Keratinocyte (primary cell): Measurements from ENCODE around the gene NEXN. TPM values are rescaled to one million over a fixed set of nuclear protein-coding genes. Genes with fewer than 3 reads are reported as not detected.

ENCODE experiments used
- DNase-seq: peaks from one replicate; pipeline ENCODE4 v3.0.0-alpha.2; 2011; ENCODE audit warnings: low read depth, missing footprints, low spot score
- FAIRE-seq: peaks from 2 replicates; lab custom pipeline; 2011; peaks lifted over from hg19 to GRCh38; lab: Jason Lieb, UNC
- H2AFZ ChIP-seq: 2 replicates; pipeline ENCODE4 v1.6.0; 2012; ENCODE audit warnings: low read length, control low read depth, inconsistent platforms; ENCODE audit not compliant: control insufficient read depth
- H3K27ac ChIP-seq: 2 replicates; pipeline ENCODE4 v1.5.1; 2011; ENCODE audit warnings: low read length; ENCODE audit not compliant: control insufficient read depth, insufficient read depth
- H3K27me3 ChIP-seq: 3 replicates; pipeline ENCODE4 v1.6.0; 2011; ENCODE audit warnings: low read length; ENCODE audit not compliant: control insufficient read depth, insufficient read depth; ENCODE audit errors: extremely low read depth
- H3K36me3 ChIP-seq, 2 experiments: 2 replicates in 1 of 2; 3 replicates in 1 of 2; pipeline ENCODE4 v1.5.1; 2011; ENCODE audit warnings: low read length in 2 of 2, mild to moderate bottlenecking in 1 of 2; ENCODE audit not compliant: control insufficient read depth in 2 of 2, insufficient read depth in 2 of 2; ENCODE audit errors: extremely low read depth in 1 of 2
- H3K4me1 ChIP-seq: 3 replicates; pipeline ENCODE4 v1.5.1; 2011; ENCODE audit warnings: low read length; ENCODE audit not compliant: control insufficient read depth, insufficient read depth; ENCODE audit errors: extremely low read depth
- H3K4me2 ChIP-seq: 3 replicates; pipeline ENCODE4 v1.6.0; 2011; ENCODE audit warnings: low read depth, low read length; ENCODE audit not compliant: control insufficient read depth, insufficient read depth; ENCODE audit errors: extremely low read depth
- H3K4me3 ChIP-seq, 3 experiments: fragments of 200-600 bp in 1 of 3; sonication (generic) in 1 of 3; 2 replicates in 2 of 3; 3 replicates in 1 of 3; pipeline ENCODE4 v1.5.1; 2011 to 2016; ENCODE audit warnings: low read length in 3 of 3, mild to moderate bottlenecking in 3 of 3, control low read depth in 2 of 3, inconsistent platforms in 1 of 3, low read depth in 1 of 3, mixed read lengths in 1 of 3, mixed run types in 1 of 3, moderate library complexity in 1 of 3; ENCODE audit not compliant: control insufficient read depth in 2 of 3, insufficient read depth in 2 of 3; ENCODE audit errors: extremely low read depth in 1 of 3
- H3K79me2 ChIP-seq: 2 replicates; pipeline ENCODE4 v1.6.0; 2012; ENCODE audit warnings: low read length; ENCODE audit not compliant: control insufficient read depth, insufficient read depth
- H3K9ac ChIP-seq: 3 replicates; pipeline ENCODE4 v1.6.0; 2011; ENCODE audit warnings: low read length; ENCODE audit not compliant: control insufficient read depth, insufficient read depth; ENCODE audit errors: extremely low read depth
- H3K9me1 ChIP-seq: 3 replicates; pipeline ENCODE4 v1.6.0; 2011; ENCODE audit warnings: low read length; ENCODE audit not compliant: control insufficient read depth, insufficient read depth; ENCODE audit errors: extremely low read depth
- H3K9me3 ChIP-seq: 2 replicates; pipeline ENCODE4 v1.5.1; 2012; ENCODE audit warnings: low read depth, low read length; ENCODE audit not compliant: control insufficient read depth
- H4K20me1 ChIP-seq: 3 replicates; pipeline ENCODE4 v1.6.0; 2011; ENCODE audit warnings: low read length; ENCODE audit not compliant: control insufficient read depth, insufficient read depth; ENCODE audit errors: extremely low read depth
- EZH2 ChIP-seq: IDR thresholded peaks from one replicate; pipeline ENCODE4 v1.6.1; 2012; ENCODE audit warnings: inconsistent platforms, mild to moderate bottlenecking, low read length, moderate library complexity
- dilution Hi-C: fragments of 300-500 bp; cut with MboI; formaldehyde crosslinking; loops from one replicate; pipeline ENCODE4 v1.7.0; 2020; ENCODE audit warnings: low sequenced_read_pairs; ENCODE audit not compliant: extremely low pct_ligation_motif_present
- polyA plus RNA-seq, 5 experiments: library from polyadenylated mRNA; depleted of rRNA in 3 of 5; stranded (reverse) in 3 of 5; stranded (forward) in 1 of 5; unstranded in 1 of 5; fragments of >200 nt; gene quantifications; 1 replicate in 1 of 5; 2 replicates in 3 of 5; 3 replicates in 1 of 5; pipeline versions ENCODE4 v1.2.1 to v1.2.3, GENCODE V29; 2011 to 2012; ENCODE audit warnings: missing spikeins in 2 of 5, low read depth in 1 of 5, low replicate concordance in 1 of 5
- TF ChIP-seq, protein P1 (sequence below), 3 experiments: IDR thresholded peaks in 1 of 3; conservative IDR thresholded peaks in 1 of 3; optimal IDR thresholded peaks in 1 of 3; 2 replicates in 2 of 3; 3 replicates in 1 of 3; pipeline versions ENCODE3 to v1.5.1; 2011; ENCODE audit warnings: low read length in 3 of 3, mild to moderate bottlenecking in 3 of 3, moderate library complexity in 2 of 3, control low read depth in 1 of 3, inconsistent platforms in 1 of 3; ENCODE audit not compliant: insufficient read depth in 2 of 3; ENCODE audit errors: extremely low read depth in 1 of 3

NEXN gene
- polyA plus RNA-seq, 1 donor (not counting 4 experiments of a cell fraction or from before 2014, with no cell fraction given) = 2.3 TPM

DNA sequence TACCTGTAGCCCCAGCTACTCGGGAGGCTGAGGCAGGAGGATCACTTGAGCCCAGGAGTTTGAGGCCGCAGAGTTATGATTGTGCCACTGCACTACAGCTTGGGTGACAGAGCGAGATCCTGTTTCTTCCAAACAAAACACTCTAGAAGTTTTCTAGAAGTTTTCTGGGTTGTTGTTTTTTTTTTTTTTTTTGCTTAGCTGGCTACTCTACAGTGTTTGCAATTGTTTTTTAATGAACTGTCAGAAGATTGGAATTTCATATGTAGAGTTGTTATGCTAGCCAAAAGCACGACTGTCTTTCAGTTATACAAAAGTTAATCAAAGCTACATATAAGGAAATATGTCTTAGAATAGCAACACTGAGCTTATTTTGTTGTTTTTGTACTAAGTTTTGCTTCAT is 30.9 kb upstream of the NEXN start:
- no peak overlapping the region for H3K27ac ChIP-seq
- H3K9me3 ChIP-seq = no peaks in the 10 kb centered on the region
- no peak overlapping the region for H3K4me2 ChIP-seq
- DNase-seq (no peak), FAIRE-seq (no peak)
- dilution Hi-C loops = no loop called here
- no peak overlapping the region for H3K4me3 ChIP-seq
- no peak overlapping the region for H2AFZ ChIP-seq
- no peaks in the 10 kb centered on the region for H3K27me3 ChIP-seq
- no peak overlapping the region for H3K9ac ChIP-seq
- H4K20me1 ChIP-seq = no peaks in the 10 kb centered on the region
- H3K4me1 ChIP-seq = no peaks in the 10 kb centered on the region
- peaks cover 2% of the 10 kb centered on the region for H3K79me2 ChIP-seq
- no peak for TF ChIP-seq EZH2
- TF ChIP-seq, protein P1, sequence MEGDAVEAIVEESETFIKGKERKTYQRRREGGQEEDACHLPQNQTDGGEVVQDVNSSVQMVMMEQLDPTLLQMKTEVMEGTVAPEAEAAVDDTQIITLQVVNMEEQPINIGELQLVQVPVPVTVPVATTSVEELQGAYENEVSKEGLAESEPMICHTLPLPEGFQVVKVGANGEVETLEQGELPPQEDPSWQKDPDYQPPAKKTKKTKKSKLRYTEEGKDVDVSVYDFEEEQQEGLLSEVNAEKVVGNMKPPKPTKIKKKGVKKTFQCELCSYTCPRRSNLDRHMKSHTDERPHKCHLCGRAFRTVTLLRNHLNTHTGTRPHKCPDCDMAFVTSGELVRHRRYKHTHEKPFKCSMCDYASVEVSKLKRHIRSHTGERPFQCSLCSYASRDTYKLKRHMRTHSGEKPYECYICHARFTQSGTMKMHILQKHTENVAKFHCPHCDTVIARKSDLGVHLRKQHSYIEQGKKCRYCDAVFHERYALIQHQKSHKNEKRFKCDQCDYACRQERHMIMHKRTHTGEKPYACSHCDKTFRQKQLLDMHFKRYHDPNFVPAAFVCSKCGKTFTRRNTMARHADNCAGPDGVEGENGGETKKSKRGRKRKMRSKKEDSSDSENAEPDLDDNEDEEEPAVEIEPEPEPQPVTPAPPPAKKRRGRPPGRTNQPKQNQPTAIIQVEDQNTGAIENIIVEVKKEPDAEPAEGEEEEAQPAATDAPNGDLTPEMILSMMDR (optimal IDR thresholded peaks at IDR 0.05 in 1 of 3, IDR thresholded peaks at IDR 0.05 in 1 of 3, conservative IDR thresholded peaks at IDR 0.05 in 1 of 3; ENCODE audit: extremely low read depth in 1 of 3, insufficient read depth in 2 of 3, low read length in 3 of 3) = no peak
- no peaks in the 10 kb centered on the region for H3K9me1 ChIP-seq
- peaks cover 0 to 5% of the 10 kb centered on the region in 2 experiments for H3K36me3 ChIP-seq

DNA sequence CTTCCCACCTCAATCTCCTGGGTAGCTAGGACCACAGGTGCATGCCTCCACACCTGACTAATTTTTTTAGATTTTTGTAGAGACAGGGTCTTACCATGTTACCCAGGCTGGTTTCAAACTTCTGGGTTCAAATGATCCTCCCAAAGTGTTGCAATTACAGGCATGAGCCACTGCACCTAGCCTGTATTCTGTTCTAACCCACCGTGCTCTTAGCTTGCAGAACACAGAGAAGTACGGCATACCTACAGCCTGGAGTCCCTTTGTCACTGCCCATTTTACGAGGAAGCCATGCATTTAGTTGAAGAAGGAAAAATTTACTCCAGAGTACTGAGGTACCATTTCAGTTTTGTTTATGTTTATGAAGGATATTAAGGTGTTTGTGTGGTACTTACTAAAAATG is 29.7 kb upstream of the NEXN start:
- peaks cover 0 to 3% of the 10 kb centered on the region in 2 experiments for H3K36me3 ChIP-seq
- H3K9me3 ChIP-seq = no peaks in the 10 kb centered on the region
- no peak overlapping the region for H3K27ac ChIP-seq
- no peak overlapping the region for H3K9ac ChIP-seq
- no peak for TF ChIP-seq EZH2
- TF ChIP-seq, protein P1 (optimal IDR thresholded peaks at IDR 0.05 in 1 of 3, IDR thresholded peaks at IDR 0.05 in 1 of 3, conservative IDR thresholded peaks at IDR 0.05 in 1 of 3; ENCODE audit: extremely low read depth in 1 of 3, insufficient read depth in 2 of 3, low read length in 3 of 3) = no peak
- FAIRE-seq (no peak), DNase-seq (no peak)
- H3K4me1 ChIP-seq = no peaks in the 10 kb centered on the region
- no peak overlapping the region for H3K4me2 ChIP-seq
- peaks cover 2% of the 10 kb centered on the region for H3K79me2 ChIP-seq
- no peak overlapping the region for H2AFZ ChIP-seq
- H3K27me3 ChIP-seq = no peaks in the 10 kb centered on the region
- no peaks in the 10 kb centered on the region for H4K20me1 ChIP-seq
- dilution Hi-C loops = no loop called here
- H3K9me1 ChIP-seq = no peaks in the 10 kb centered on the region
- H3K4me3 ChIP-seq = no peak overlapping the region
